ENCODE data around the gene HOXA5.
A peak's percentile ranks its signal among the peaks of the same experiment; 100 is the strongest.

Gene HOXA5

GRCh38 chr7:27104341-27105058, 39.0 kb downstream of the HOXA5 start:
- Histone ChIP-seq H3K4me3 (ENCODE audit: extremely low read depth, insufficient read depth, low read length, poor library complexity, severe bottlenecking) (peak overlapping the region; percentile 33), H3K4me1 (ENCODE audit: control insufficient read depth, insufficient read depth, low read length, poor library complexity, severe bottlenecking) (peaks cover 9% of the 10 kb centered on the region), H3K36me3 (ENCODE audit: control insufficient read depth, insufficient read depth, low read length) (no peaks in the 10 kb centered on the region), H3K9me3 (ENCODE audit: control insufficient read depth, low read length) (no peaks in the 10 kb centered on the region), H3K27ac (ENCODE audit: low read depth, low read length, severe bottlenecking) (peak overlapping the region; percentile 80)
- 14% methylated on average over 5 to 8 of the region's 13 CpGs for WGBS, 2 experiments (ENCODE audit: insufficient coverage in 2 of 2)

- peak overlapping the region; percentile 33 for H3K4me3 ChIP-seq (ENCODE audit: extremely low read depth, insufficient read depth, low read length, poor library complexity, severe bottlenecking)
- H3K27ac ChIP-seq (ENCODE audit: low read depth, low read length, severe bottlenecking), result peak overlapping the region; percentile 80
- H3K9me3 ChIP-seq (ENCODE audit: control insufficient read depth, low read length), result no peaks in the 10 kb centered on the region
- H3K36me3 ChIP-seq (ENCODE audit: control insufficient read depth, insufficient read depth, low read length), result no peaks in the 10 kb centered on the region
- H3K4me1 ChIP-seq (ENCODE audit: control insufficient read depth, insufficient read depth, low read length, poor library complexity, severe bottlenecking), result peaks cover 9% of the 10 kb centered on the region
- 3 to 4% methylated on average over 17 to 23 of the region's 35 CpGs for WGBS, 2 experiments (ENCODE audit: insufficient coverage in 2 of 2)
Observed at GRCh38 chr7:27103489-27104226, 39.8 kb downstream of the HOXA5 start.

DNA sequence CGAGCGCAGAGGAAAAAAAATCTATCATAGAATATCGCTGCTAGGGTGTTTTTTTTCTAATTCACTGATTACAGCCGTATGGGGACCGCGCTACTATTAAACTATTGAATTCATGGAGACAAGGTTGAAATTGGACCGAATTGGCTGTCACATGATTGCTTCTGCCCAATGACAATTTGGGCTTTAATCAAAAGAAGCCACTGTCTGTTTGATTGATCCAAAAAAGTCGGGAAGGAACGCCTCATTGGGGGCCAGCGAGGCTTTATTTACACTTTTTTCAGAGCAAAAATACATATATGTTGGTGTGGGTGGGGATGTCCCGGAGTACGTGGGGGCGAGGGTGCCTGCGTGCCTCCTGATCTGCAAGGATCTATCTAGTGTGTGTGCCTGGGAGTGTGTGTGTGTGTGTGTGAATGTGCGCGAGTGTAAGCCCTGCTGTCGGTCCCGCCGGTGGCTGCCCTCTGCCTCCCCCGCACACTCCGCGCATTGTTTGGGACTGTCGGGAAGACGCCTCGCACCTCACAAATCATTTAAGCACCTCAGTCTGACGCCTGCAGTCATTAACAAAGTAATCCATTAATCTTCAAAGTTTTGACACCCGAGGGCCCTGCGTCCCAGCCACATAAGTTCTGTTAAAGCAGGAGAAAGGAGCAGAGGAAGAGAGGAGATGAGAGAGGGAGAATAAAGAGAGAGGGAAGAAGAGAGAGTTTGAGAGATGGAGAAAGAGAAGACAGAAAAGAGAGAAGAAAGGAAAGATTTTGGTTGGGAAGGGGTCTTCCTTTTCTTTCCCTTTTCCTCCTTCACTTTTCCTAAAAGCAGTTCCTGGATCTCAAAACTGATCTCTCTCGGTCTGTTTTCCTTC, 40.7 kb downstream of the HOXA5 start, which contains the start of gene HOXA2:
TSS of gene HOXA2 (minus strand) at position 103 of the 862 bp plus-strand sequence. CDS start 183 bp downstream, outside the sequence.
- Histone ChIP-seq H3K4me1 (ENCODE audit: control insufficient read depth, insufficient read depth, low read length, poor library complexity, severe bottlenecking) (peaks cover 13% of the 10 kb centered on the region), H3K9me3 (ENCODE audit: control insufficient read depth, low read length) (no peaks in the 10 kb centered on the region), H3K4me3 (ENCODE audit: extremely low read depth, insufficient read depth, low read length, poor library complexity, severe bottlenecking) (peak within 1 kb of the TSS; percentile 33), H3K27ac (ENCODE audit: low read depth, low read length, severe bottlenecking) (peak within 1 kb of the TSS; percentile 80), H3K36me3 (ENCODE audit: control insufficient read depth, insufficient read depth, low read length) (no peaks in the 10 kb centered on the region)
- WGBS, 2 experiments (ENCODE audit: insufficient coverage in 2 of 2), result 5 to 6% methylated on average over 11 to 12 of the region's 29 CpGs

DNA sequence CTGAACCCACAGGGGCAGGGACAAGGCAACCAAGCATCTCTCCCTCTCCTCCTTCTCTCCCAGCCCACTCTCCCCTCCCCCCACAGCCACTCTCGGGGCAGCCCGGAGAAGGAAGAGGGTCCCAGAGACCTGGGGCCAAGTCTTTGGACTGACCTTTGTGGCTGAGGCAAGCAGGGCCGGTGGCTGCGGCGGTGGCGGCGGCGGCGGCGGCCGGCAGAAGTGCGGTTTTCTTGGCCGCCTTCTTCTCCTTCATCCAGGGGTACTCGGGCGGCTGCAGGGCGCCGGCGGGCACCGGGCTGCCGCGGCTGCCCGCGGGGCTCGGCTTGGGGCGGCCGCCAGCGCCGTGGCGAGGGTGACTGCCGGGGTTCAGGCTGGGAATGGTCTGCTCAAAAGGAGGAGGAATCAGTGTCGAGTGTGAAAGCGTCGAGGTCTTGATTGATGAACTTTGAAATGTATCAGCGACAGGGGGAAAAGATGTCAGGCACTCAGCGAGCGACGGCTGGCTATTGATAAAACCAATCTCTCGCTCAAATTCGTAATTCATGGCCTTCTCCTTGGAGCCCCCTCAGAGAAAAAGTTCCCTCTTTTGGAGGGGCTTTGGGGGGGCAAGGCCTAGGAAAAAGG, 41.4 kb downstream of the HOXA5 start:
- no peaks in the 10 kb centered on the region for H3K36me3 ChIP-seq (ENCODE audit: control insufficient read depth, insufficient read depth, low read length)
- 0 to 1% methylated on average over 13 to 16 of the region's 39 CpGs for WGBS, 2 experiments (ENCODE audit: insufficient coverage in 2 of 2)
- peak overlapping the region; percentile 33 for H3K4me3 ChIP-seq (ENCODE audit: extremely low read depth, insufficient read depth, low read length, poor library complexity, severe bottlenecking)
- no peaks in the 10 kb centered on the region for H3K9me3 ChIP-seq (ENCODE audit: control insufficient read depth, low read length)
- peaks cover 11% of the 10 kb centered on the region for H3K4me1 ChIP-seq (ENCODE audit: control insufficient read depth, insufficient read depth, low read length, poor library complexity, severe bottlenecking)
- peak overlapping the region; percentile 80 for H3K27ac ChIP-seq (ENCODE audit: low read depth, low read length, severe bottlenecking)

- Histone ChIP-seq H3K9me3 (ENCODE audit: control insufficient read depth, low read length) (no peaks in the 10 kb centered on the region), H3K4me1 (ENCODE audit: control insufficient read depth, insufficient read depth, low read length, poor library complexity, severe bottlenecking) (peaks cover 11% of the 10 kb centered on the region), H3K4me3 (ENCODE audit: extremely low read depth, insufficient read depth, low read length, poor library complexity, severe bottlenecking) (peak overlapping the region; percentile 33), H3K27ac (ENCODE audit: low read depth, low read length, severe bottlenecking) (peak overlapping the region; percentile 80), H3K36me3 (ENCODE audit: control insufficient read depth, insufficient read depth, low read length) (no peaks in the 10 kb centered on the region)
- 12 to 13% methylated on average over 21 to 22 of the region's 25 CpGs for WGBS, 2 experiments (ENCODE audit: insufficient coverage in 2 of 2)
Observed at GRCh38 chr7:27101171-27101956, 42.1 kb downstream of the HOXA5 start.

- Histone ChIP-seq H3K36me3 (ENCODE audit: control insufficient read depth, insufficient read depth, low read length) (no peaks in the 10 kb centered on the region), H3K4me3 (ENCODE audit: extremely low read depth, insufficient read depth, low read length, poor library complexity, severe bottlenecking) (peak overlapping the region; percentile 33), H3K9me3 (ENCODE audit: control insufficient read depth, low read length) (no peaks in the 10 kb centered on the region), H3K27ac (ENCODE audit: low read depth, low read length, severe bottlenecking) (peak overlapping the region; percentile 80), H3K4me1 (ENCODE audit: control insufficient read depth, insufficient read depth, low read length, poor library complexity, severe bottlenecking) (peaks cover 11% of the 10 kb centered on the region)
- 8 to 9% methylated on average over 7 to 8 of the region's 8 CpGs for WGBS, 2 experiments (ENCODE audit: insufficient coverage in 2 of 2)
Observed at GRCh38 chr7:27100694-27101170, 42.7 kb downstream of the HOXA5 start.

GRCh38 chr7:27099453-27100370, 43.8 kb downstream of the HOXA5 start:
- Histone ChIP-seq H3K36me3 (ENCODE audit: control insufficient read depth, insufficient read depth, low read length) (no peaks in the 10 kb centered on the region), H3K4me3 (ENCODE audit: extremely low read depth, insufficient read depth, low read length, poor library complexity, severe bottlenecking) (peak overlapping the region; percentile 67), H3K9me3 (ENCODE audit: control insufficient read depth, low read length) (no peaks in the 10 kb centered on the region), H3K4me1 (ENCODE audit: control insufficient read depth, insufficient read depth, low read length, poor library complexity, severe bottlenecking) (peaks cover 12% of the 10 kb centered on the region), H3K27ac (ENCODE audit: low read depth, low read length, severe bottlenecking) (peak overlapping the region; percentile 71)
- WGBS, 2 experiments (ENCODE audit: insufficient coverage in 2 of 2), result 43 to 73% methylated on average over 4 of the region's 8 CpGs

- Histone ChIP-seq H3K4me1 (ENCODE audit: control insufficient read depth, insufficient read depth, low read length, poor library complexity, severe bottlenecking) (peaks cover 17% of the 10 kb centered on the region), H3K27ac (ENCODE audit: low read depth, low read length, severe bottlenecking) (peak overlapping the region; percentile 71), H3K4me3 (ENCODE audit: extremely low read depth, insufficient read depth, low read length, poor library complexity, severe bottlenecking) (peak overlapping the region; percentile 67), H3K36me3 (ENCODE audit: control insufficient read depth, insufficient read depth, low read length) (no peaks in the 10 kb centered on the region), H3K9me3 (ENCODE audit: control insufficient read depth, low read length) (no peaks in the 10 kb centered on the region)
- 6% methylated on average over 13 to 32 of the region's 38 CpGs for WGBS, 2 experiments (ENCODE audit: insufficient coverage in 2 of 2)
Observed at GRCh38 chr7:27098578-27099451, 44.7 kb downstream of the HOXA5 start.
